HepG2 (cell line): ENCODE measurements around the gene PAQR7. TPM values are rescaled to one million over a fixed set of nuclear protein-coding genes. Genes with fewer than 3 reads are reported as not detected.
A peak's percentile ranks its signal among the peaks of the same experiment; 100 is the strongest.

Experiments used
- BORCS8-MEF2B ChIP-seq: sonication (generic); formaldehyde crosslinking; IDR thresholded peaks from 2 replicates; pipeline ENCODE4 v1.8.0; 2022; ENCODE audit warnings: mild to moderate bottlenecking, missing genetic modification reagents
- DNMT3B ChIP-seq: conservative IDR thresholded peaks from 2 replicates; pipeline ENCODE4 v1.6.1; 2016; ENCODE audit warnings: missing biosample characterization, control low read depth
- EP300 ChIP-seq, 3 experiments: sonication (generic) in 1 of 3; formaldehyde crosslinking in 1 of 3; IDR thresholded peaks; 2 replicates each; pipeline versions ENCODE4 v1.5.1 to v1.6.1; 2011 to 2020; ENCODE audit warnings: low read depth in 2 of 3, low read length in 2 of 3, borderline replicate concordance in 1 of 3, improper control_type of control experiment in 1 of 3, mild to moderate bottlenecking in 1 of 3, missing genetic modification reagents in 1 of 3, moderate library complexity in 1 of 3
- GATAD2A ChIP-seq: IDR thresholded peaks from 2 replicates; pipeline ENCODE4 v1.6.1; 2016
- GPN1 ChIP-seq: sonication (generic); formaldehyde crosslinking; IDR thresholded peaks from 2 replicates; pipeline ENCODE4 v1.5.1; 2020; ENCODE audit warnings: missing genetic modification reagents, borderline replicate concordance
- GTF3A ChIP-seq: sonication (generic); formaldehyde crosslinking; conservative IDR thresholded peaks from 2 replicates; pipeline ENCODE4 v1.4.0; 2020; ENCODE audit warnings: mild to moderate bottlenecking, missing genetic modification reagents
- HOXD1 ChIP-seq: sonication (generic); formaldehyde crosslinking; IDR thresholded peaks from 2 replicates; pipeline ENCODE4 v1.5.0; 2020; ENCODE audit warnings: missing genetic modification reagents
- MAZ ChIP-seq, 2 experiments: sonication (generic) in 1 of 2; formaldehyde crosslinking in 1 of 2; IDR thresholded peaks; 2 replicates each; pipeline versions ENCODE4 v1.5.0 to v1.6.1; 2012 to 2020; ENCODE audit warnings: low read depth in 2 of 2, mild to moderate bottlenecking in 2 of 2, borderline replicate concordance in 1 of 2, improper control_type of control experiment in 1 of 2, low read length in 1 of 2, missing genetic modification reagents in 1 of 2, moderate library complexity in 1 of 2
- MIXL1 ChIP-seq: IDR thresholded peaks from 2 replicates; pipeline ENCODE4 v1.6.1; 2016
- MYPOP ChIP-seq: sonication (generic); formaldehyde crosslinking; IDR thresholded peaks from 2 replicates; pipeline ENCODE4 v1.8.1; 2023; ENCODE audit warnings: mild to moderate bottlenecking, moderate library complexity, missing genetic modification reagents
- NFATC3 ChIP-seq: sonication (generic); formaldehyde crosslinking; IDR thresholded peaks from 2 replicates; pipeline ENCODE4 v1.5.1; 2020; ENCODE audit warnings: mild to moderate bottlenecking, missing genetic modification reagents
- NFYB ChIP-seq: sonication (generic); formaldehyde crosslinking; IDR thresholded peaks from 2 replicates; pipeline ENCODE4 v1.4.0; 2020; ENCODE audit warnings: missing genetic modification reagents
- POLR2G ChIP-seq: fragments of 200-400 bp; formaldehyde crosslinking; IDR thresholded peaks from 2 replicates; pipeline ENCODE4 v1.6.1; 2018; ENCODE audit warnings: mild to moderate bottlenecking, low read depth, low read length, moderate library complexity
- PRDM4 ChIP-seq: sonication (generic); formaldehyde crosslinking; IDR thresholded peaks from 2 replicates; pipeline ENCODE4 v1.9.0; 2021; ENCODE audit warnings: missing genetic modification reagents, borderline replicate concordance
- SALL1 ChIP-seq: sonication (generic); formaldehyde crosslinking; IDR thresholded peaks from 2 replicates; pipeline ENCODE4 v1.8.0; 2022; ENCODE audit warnings: mild to moderate bottlenecking, missing genetic modification reagents
- ZFX ChIP-seq: sonication (generic); formaldehyde crosslinking; IDR thresholded peaks from 2 replicates; pipeline ENCODE4 v1.4.0; 2020; ENCODE audit warnings: mild to moderate bottlenecking, low read depth, missing genetic modification reagents, moderate library complexity
- ZNF432 ChIP-seq: sonication (generic); formaldehyde crosslinking; IDR thresholded peaks from 2 replicates; pipeline ENCODE4 v1.5.0; 2020; ENCODE audit warnings: missing genetic modification reagents, mild to moderate bottlenecking, borderline replicate concordance
- ZSCAN31 ChIP-seq: sonication (generic); formaldehyde crosslinking; IDR thresholded peaks from 2 replicates; pipeline ENCODE4 v1.5.0; 2020; ENCODE audit warnings: low read depth, mild to moderate bottlenecking, missing genetic modification reagents
- polyA plus RNA-seq, 8 experiments: library from polyadenylated mRNA; depleted of rRNA in 3 of 8; stranded (reverse) in 7 of 8; unstranded in 1 of 8; fragments of >200 nt; fragmentation: Illumina TruSeq in 4 of 8; extraction: Trizol in 4 of 8; gene quantifications; 2 replicates each; pipeline versions ENCODE4 v1.2.1 to v1.2.3, GENCODE V29; 2011 to 2016; ENCODE audit warnings: low read depth in 4 of 8, missing spikeins in 1 of 8, mixed read lengths in 1 of 8; ENCODE audit not compliant: insufficient read depth in 1 of 8
- total RNA-seq, 5 experiments: library from RNA; depleted of rRNA; stranded (reverse); fragments of >200 nt; fragmentation: Illumina TruSeq; extraction: Trizol; gene quantifications; 2 replicates each; pipeline ENCODE4 v1.2.3, GENCODE V29; 2016; ENCODE audit warnings: low read depth in 1 of 5
- TF ChIP-seq, protein P1 (sequence below): sonication (generic); formaldehyde crosslinking; IDR thresholded peaks from 2 replicates; pipeline ENCODE4 v1.4.0; 2020; ENCODE audit warnings: mild to moderate bottlenecking, missing genetic modification reagents

The PAQR7 gene
- total and polyA plus RNA-seq, 2 of the 13 experiments (the other 11 are each of a cell fraction or from before 2014, with no cell fraction given), result 13.2 to 16.6 TPM

DNA sequence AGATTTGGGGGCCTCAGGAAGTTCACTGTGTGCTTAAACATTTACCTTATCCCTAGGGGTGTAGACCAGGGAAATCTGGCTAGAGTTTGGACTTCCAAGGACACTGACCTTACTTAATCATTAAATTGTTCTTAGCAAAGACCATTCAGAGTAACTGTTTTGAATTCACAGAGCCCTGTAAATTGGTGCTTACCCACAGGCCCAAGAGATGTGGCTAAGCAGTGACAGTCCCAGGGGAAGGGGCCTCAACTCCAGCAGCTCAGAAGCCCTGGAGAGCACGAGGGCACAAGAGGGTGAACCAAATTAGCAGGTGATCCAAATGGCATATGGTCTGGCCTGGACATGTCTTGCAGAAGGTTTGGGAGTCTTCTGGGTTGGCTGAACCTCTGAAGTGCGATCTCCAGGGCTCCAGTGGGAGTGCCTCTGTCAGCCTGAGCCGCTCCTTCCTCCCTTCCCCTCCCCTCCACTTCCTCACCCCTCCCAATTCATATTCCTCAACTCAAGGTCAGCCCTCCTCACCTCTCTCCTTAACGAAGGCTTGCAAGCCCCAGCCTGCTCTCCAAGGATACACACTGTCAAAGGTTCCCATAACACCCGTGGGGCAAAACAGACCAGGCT is 4.3 kb downstream of the PAQR7 start (continued):
- TF ChIP-seq ZFX (CRISPR knock-in tag) (peak; percentile 63), NFYB (CRISPR knock-in tag) (no peak), GATAD2A (CRISPR knock-in tag) (peak; percentile 63; the same call in 1 of the 2 replicates), MIXL1 (CRISPR knock-in tag) (0 out of 2 replicates have a peak, but pooled peaks have one; percentile 34), ZNF432 (CRISPR knock-in tag) (peak; percentile 92), MAZ (IDR thresholded peaks at IDR 0.05; ENCODE audit: borderline replicate concordance, low read depth, low read length) (no peak), MAZ (CRISPR knock-in tag; IDR thresholded peaks at IDR 0.05; ENCODE audit: low read depth) (no peak), BORCS8-MEF2B (CRISPR knock-in tag) (0 out of 2 replicates have a peak, but pooled peaks have one; percentile 33), DNMT3B (CRISPR knock-in tag) (no peak), MYPOP (CRISPR knock-in tag) (no peak), HOXD1 (CRISPR knock-in tag) (no peak), GPN1 (no peak), POLR2G (peak; percentile 55; the same call in 1 of the 2 replicates), SALL1 (peak; percentile 46), EP300 (IDR thresholded peaks at IDR 0.05; ENCODE audit: low read depth in 2 of 2, low read length in 2 of 2) (peak in 1 of 2 experiments; percentile 73; a peak in 2 of 4 replicates), EP300 (CRISPR knock-in tag; IDR thresholded peaks at IDR 0.05; ENCODE audit: borderline replicate concordance) (no peak), NFATC3 (no peak), PRDM4 (CRISPR knock-in tag) (no peak), ZSCAN31 (CRISPR knock-in tag) (0 out of 2 replicates have a peak, but pooled peaks have one; percentile 39), GTF3A (CRISPR knock-in tag) (peak; percentile 67; the same call in 1 of the 2 replicates)
- TF ChIP-seq, protein P1, sequence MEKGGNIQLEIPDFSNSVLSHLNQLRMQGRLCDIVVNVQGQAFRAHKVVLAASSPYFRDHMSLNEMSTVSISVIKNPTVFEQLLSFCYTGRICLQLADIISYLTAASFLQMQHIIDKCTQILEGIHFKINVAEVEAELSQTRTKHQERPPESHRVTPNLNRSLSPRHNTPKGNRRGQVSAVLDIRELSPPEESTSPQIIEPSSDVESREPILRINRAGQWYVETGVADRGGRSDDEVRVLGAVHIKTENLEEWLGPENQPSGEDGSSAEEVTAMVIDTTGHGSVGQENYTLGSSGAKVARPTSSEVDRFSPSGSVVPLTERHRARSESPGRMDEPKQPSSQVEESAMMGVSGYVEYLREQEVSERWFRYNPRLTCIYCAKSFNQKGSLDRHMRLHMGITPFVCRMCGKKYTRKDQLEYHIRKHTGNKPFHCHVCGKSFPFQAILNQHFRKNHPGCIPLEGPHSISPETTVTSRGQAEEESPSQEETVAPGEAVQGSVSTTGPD, result no peak
